Liver (tissue), 9 donors: ENCODE results near the gene TBL1Y. TPM values are rescaled to one million over a fixed set of nuclear protein-coding genes. Genes with fewer than 3 reads are reported as not detected.

ENCODE experiments used
- DNase-seq: peaks from one replicate; pipeline ENCODE4 v3.0.0-alpha.2; 2017; ENCODE audit warnings: low spot score
- H3K27ac ChIP-seq, 2 donors: one replicate each; pipeline ENCODE4 v1.7.0; 2013; ENCODE audit warnings: inconsistent platforms in 2 of 2, low read length in 2 of 2, control low read depth in 1 of 2, low read depth in 1 of 2, mild to moderate bottlenecking in 1 of 2
- H3K27me3 ChIP-seq, 4 donors: one replicate each; pipeline versions ENCODE4 v1.6.1 to v1.7.0; 2013; ENCODE audit warnings: low read length in 3 of 4, inconsistent platforms in 1 of 4, mild to moderate bottlenecking in 1 of 4, moderate library complexity in 1 of 4; ENCODE audit not compliant: control insufficient read depth in 4 of 4, insufficient read depth in 4 of 4
- H3K36me3 ChIP-seq, 4 donors: one replicate each; pipeline versions ENCODE4 v1.6.1 to v1.7.0; 2013; ENCODE audit warnings: low read length in 3 of 4, mild to moderate bottlenecking in 3 of 4, low read depth in 1 of 4, moderate library complexity in 1 of 4; ENCODE audit not compliant: control insufficient read depth in 4 of 4, insufficient read depth in 3 of 4
- H3K4me1 ChIP-seq, 4 donors: one replicate each; pipeline versions ENCODE4 v1.6.1 to v1.7.0; 2013; ENCODE audit warnings: low read length in 3 of 4, mild to moderate bottlenecking in 3 of 4, moderate library complexity in 1 of 4; ENCODE audit not compliant: control insufficient read depth in 4 of 4, insufficient read depth in 4 of 4
- H3K4me3 ChIP-seq, 3 donors: one replicate each; pipeline versions ENCODE4 v1.6.1 to v1.7.0; 2013; ENCODE audit warnings: low read length in 3 of 3, control low read depth in 1 of 3, low read depth in 1 of 3, mild to moderate bottlenecking in 1 of 3
- H3K9ac ChIP-seq, 2 donors: one replicate each; pipeline ENCODE4 v1.7.0; 2013; ENCODE audit warnings: low read length in 2 of 2, mild to moderate bottlenecking in 2 of 2, moderate library complexity in 2 of 2, control low read depth in 1 of 2, low read depth in 1 of 2
- H3K9me3 ChIP-seq, 4 donors: one replicate each; pipeline versions ENCODE4 v1.6.1 to v1.7.0; 2013; ENCODE audit warnings: low read length in 3 of 4; ENCODE audit not compliant: control insufficient read depth in 4 of 4
- ATF3 ChIP-seq: IDR thresholded peaks from 2 replicates; pipeline ENCODE4 v1.6.1; 2016; ENCODE audit warnings: antibody characterized with exemption
- CTCF ChIP-seq: fragments of 150-350 bp; IDR thresholded peaks from 2 replicates; pipeline ENCODE4 v1.5.1; 2017; ENCODE audit warnings: improper control_type of control experiment, low read depth, low read length; ENCODE audit not compliant: missing input control
- EGR1 ChIP-seq, 2 donors: IDR thresholded peaks; 2 replicates each; pipeline ENCODE4 v1.6.1; 2016 to 2018; ENCODE audit warnings: antibody characterized with exemption in 2 of 2, low read depth in 2 of 2
- FOXA1 ChIP-seq: IDR thresholded peaks from 2 replicates; pipeline ENCODE4 v1.6.1; 2016; ENCODE audit warnings: antibody characterized with exemption
- FOXA2 ChIP-seq: IDR thresholded peaks from 2 replicates; pipeline ENCODE4 v1.6.1; 2016; ENCODE audit warnings: antibody characterized with exemption
- GABPA ChIP-seq, 2 donors: IDR thresholded peaks in 1 of 2; conservative IDR thresholded peaks in 1 of 2; 2 replicates each; pipeline ENCODE4 v1.6.1; 2016; ENCODE audit warnings: antibody characterized with exemption in 2 of 2, mild to moderate bottlenecking in 1 of 2, moderate library complexity in 1 of 2
- HNF4A ChIP-seq, 2 donors: conservative IDR thresholded peaks; 2 replicates each; pipeline ENCODE4 v1.6.1; 2016; ENCODE audit warnings: antibody characterized with exemption in 2 of 2, mild to moderate bottlenecking in 2 of 2
- HNF4G ChIP-seq: IDR thresholded peaks from 2 replicates; pipeline ENCODE4 v1.6.1; 2016; ENCODE audit warnings: antibody characterized with exemption
- JUND ChIP-seq, 2 donors: IDR thresholded peaks; 2 replicates each; pipeline ENCODE4 v1.6.1; 2016; ENCODE audit warnings: antibody characterized with exemption in 2 of 2
- MAX ChIP-seq: IDR thresholded peaks from 2 replicates; pipeline ENCODE4 v1.6.1; 2016; ENCODE audit warnings: antibody characterized with exemption
- NR2F2 ChIP-seq: IDR thresholded peaks from 2 replicates; pipeline ENCODE4 v1.6.1; 2016; ENCODE audit warnings: antibody characterized with exemption
- RAD21 ChIP-seq, 2 donors: IDR thresholded peaks; 2 replicates each; pipeline ENCODE4 v1.6.1; 2016; ENCODE audit warnings: antibody characterized with exemption in 2 of 2, mild to moderate bottlenecking in 2 of 2
- REST ChIP-seq: IDR thresholded peaks from 2 replicates; pipeline ENCODE4 v1.6.1; 2016; ENCODE audit warnings: antibody characterized with exemption, mild to moderate bottlenecking
- RXRA ChIP-seq, 2 donors: IDR thresholded peaks; 2 replicates each; pipeline ENCODE4 v1.6.1; 2017 to 2018; ENCODE audit warnings: antibody characterized with exemption in 2 of 2, mild to moderate bottlenecking in 1 of 2
- SP1 ChIP-seq: IDR thresholded peaks from 2 replicates; pipeline ENCODE4 v1.6.1; 2018; ENCODE audit warnings: antibody characterized with exemption, mild to moderate bottlenecking
- TAF1 ChIP-seq: conservative IDR thresholded peaks from 2 replicates; pipeline ENCODE4 v1.6.1; 2016; ENCODE audit warnings: antibody characterized with exemption, mild to moderate bottlenecking
- YY1 ChIP-seq: IDR thresholded peaks from 2 replicates; pipeline ENCODE4 v1.6.1; 2016; ENCODE audit warnings: antibody characterized with exemption, mild to moderate bottlenecking
- ZBTB33 ChIP-seq: IDR thresholded peaks from 2 replicates; pipeline ENCODE4 v1.6.1; 2016; ENCODE audit warnings: antibody characterized with exemption
- WGBS: extraction: QIAGEN DNeasy Blood & Tissue Kit; methylation state at CpG from one replicate; pipeline ENCODE4 v1.1.7; 2013; 5-methylcytosine and 5-hydroxymethylcytosine counted together
- polyA plus RNA-seq, 2 donors: library from polyadenylated mRNA; stranded (reverse) in 1 of 2; unstranded in 1 of 2; fragments of 200-250 nt in 1 of 2; fragments of >200 nt in 1 of 2; fragmentation: Nextera tagmentation in 1 of 2; extraction: Ambion mirVana in 1 of 2; gene quantifications; one replicate each; pipeline versions ENCODE4 v1.2.1 to v1.2.3, GENCODE V29; 2013 to 2015
- total RNA-seq, 2 donors: library from RNA; depleted of rRNA; stranded (reverse); fragments of >200 nt; gene quantifications; one replicate each; pipeline ENCODE4 v1.2.3, GENCODE V29; 2014
- donor health status: healthy.
- donor health status: healthy.
- donor health status: healthy.
- donor health status: healthy.
- donor health status: healthy.

The TBL1Y gene
- total and polyA plus RNA-seq, 4 donors: 0.72 to 1.6 TPM; not detected in 2

GRCh38 chrY:6999905-7000304, 89.4 kb downstream of the TBL1Y start:
- no peak for DNase-seq
- no peaks in the 10 kb centered on the region for H3K36me3 ChIP-seq
- TF ChIP-seq GABPA (IDR thresholded peaks at IDR 0.05 in 1 of 2, conservative IDR thresholded peaks at IDR 0.05 in 1 of 2) (no peak), REST (no peak), EGR1 (IDR thresholded peaks at IDR 0.05; ENCODE audit: low read depth in 2 of 2) (no peak), FOXA1 (no peak), RXRA (IDR thresholded peaks at IDR 0.05) (no peak), FOXA2 (no peak), TAF1 (no peak), SP1 (no peak), HNF4G (no peak), ATF3 (no peak), CTCF (no peak), MAX (no peak), HNF4A (conservative IDR thresholded peaks at IDR 0.05) (no peak), NR2F2 (no peak), ZBTB33 (no peak), JUND (IDR thresholded peaks at IDR 0.05) (no peak), RAD21 (IDR thresholded peaks at IDR 0.05) (no peak), YY1 (no peak)
- H3K27ac ChIP-seq: no peak overlapping the region
- peaks cover 0 to 2% (median 0%) of the 10 kb centered on the region in 4 donors for H3K4me1 ChIP-seq
- H3K9me3 ChIP-seq: no peaks in the 10 kb centered on the region
- H3K27me3 ChIP-seq: no peaks in the 10 kb centered on the region
- WGBS: 86% methylated on average over 2 of the region's 2 CpGs
- H3K4me3 ChIP-seq: no peak overlapping the region
- no peak overlapping the region for H3K9ac ChIP-seq
